Umbilical cord (tissue), 2 donors: ENCODE measurements around the gene ALG13. TPM values are rescaled to one million over a fixed set of nuclear protein-coding genes. Genes with fewer than 3 reads are reported as not detected.
"Not testable (repeated sequence)": the region's sequence is repeated elsewhere in the genome, so short reads cannot be mapped to it uniquely, and the experiment has no call there.

Source experiments
- DNase-seq: peaks from one replicate; pipeline ENCODE4 v3.0.0-alpha.2; 2015; ENCODE audit warnings: low spot score
- total RNA-seq: library from RNA; depleted of rRNA; stranded (reverse); fragments of >200 nt; gene quantifications from one replicate; pipeline ENCODE4 v1.2.3, GENCODE V29; 2014; ENCODE audit warnings: low replicate concordance; ENCODE audit not compliant: insufficient read depth

Gene ALG13
- total RNA-seq, 1 donor from 2014 or later: 54.9 TPM

- no peak for DNase-seq
Measured at GRCh38 chrX:111756486-111756885, 75.5 kb downstream of the ALG13 start.

- no peak for DNase-seq
Measured at GRCh38 chrX:111759686-111760085, 78.7 kb downstream of the ALG13 start.

- DNase-seq: no peak
Measured at GRCh38 chrX:111761578-111762135, 80.7 kb downstream of the ALG13 start.

- no peak for DNase-seq
Measured at GRCh38 chrX:111778591-111778990, 97.6 kb downstream of the ALG13 start.

GRCh38 chrX:111779582-111779981 lies 98.6 kb downstream of the ALG13 start:
- DNase-seq: no peak

GRCh38 chrX:111784667-111785066 lies 103.7 kb downstream of the ALG13 start:
- DNase-seq: no peak

- DNase-seq: not testable (repeated sequence)
Measured at GRCh38 chrX:111790054-111790453, 109.1 kb downstream of the ALG13 start.

Other genes starting within 250 kb of the ALG13 start
- gene SERTM2, start 169.5 kb upstream of the ALG13 start, total RNA-seq: 1.7 TPM
- gene TRPC5OS, start 195.0 kb downstream of the ALG13 start, total RNA-seq: 4.8 TPM